ENCODE measurements around the gene C12orf76. TPM values are rescaled to one million over a fixed set of nuclear protein-coding genes. Genes with fewer than 3 reads are reported as not detected.
"Not testable (repeated sequence)": the region's sequence is repeated elsewhere in the genome, so short reads cannot be mapped to it uniquely, and the experiment has no call there.

C12orf76 gene
- total RNA-seq (10 to 100 TPM; 26.4 to 33.5 TPM), polyA plus RNA-seq (10 to 100 TPM; 16.4 to 17.5 TPM)

- POLR2A ChIA-PET (ENCODE audit: partially characterized antibody) = interaction anchor here (0.7 to 1.4 kb wide), 4 partner anchors 10 to 49 kb away, joined by 3 to 7 read pairs (median 4); partner anchors contain the start of gene ANKRD13A
- CTCF ChIA-PET (ENCODE audit: partially characterized antibody) = interaction anchor here (1.4 kb wide), 1 partner anchor 17 kb away, joined by 3 read pairs; no protein-coding TSS in a partner anchor
- Mint-ChIP-seq H3K9me3 (no peaks in the 10 kb centered on the region), H3K27me3 (no peaks in the 10 kb centered on the region), H3K4me1 (peaks cover 20 to 49% (median 26%) of the 10 kb centered on the region in 4 donors), H3K27ac (peak within 1 kb of the TSS; percentile 89 to 100 (median 98)), H3K36me3 (peaks cover 0 to 9% of the 10 kb centered on the region in 2 donors), H3K4me3 (peak within 1 kb of the TSS; percentile 89 to 98 (median 94))
- DNase-seq = peak; percentile 89 to 94 (median 91)
- peaks cover 25% of the 10 kb centered on the region for H3K4me1 ChIP-seq (ENCODE audit: insufficient read depth, low read length)
- peak within 1 kb of the TSS; percentile 40 to 74 for H3K4me3 ChIP-seq (ENCODE audit: low read length in 2 of 2)
- intact Hi-C loops (cut with micrococcal nuclease) = loop anchor here (1.0 to 10.0 kb wide), 6 partner anchors 9 to 474 kb away; partner anchors contain the start of genes ANKRD13A, IFT81, MMAB and MVK
- no peaks in the 10 kb centered on the region for H3K9me3 ChIP-seq (ENCODE audit: control insufficient read depth in 1 of 2, low read length in 2 of 2)
- H3K27me3 ChIP-seq (ENCODE audit: insufficient read depth, low read length) = no peaks in the 10 kb centered on the region
- H3K36me3 ChIP-seq (ENCODE audit: insufficient read depth, low read length) = no peaks in the 10 kb centered on the region
- H3K27ac ChIP-seq (ENCODE audit: low read depth, low read length) = peak within 1 kb of the TSS; percentile 61
These were observed at the start of gene C12orf76 for GRCh38 chr12:110048242-110049027. Gene C12orf76, minus strand, starts transcription at chr12:110048522. Its CDS starts 27 bp downstream, at chr12:110048495.

GRCh38 chr12:110093631-110094311 lies 45.4 kb upstream of the C12orf76 start:
- Histone ChIP-seq H3K27ac (ENCODE audit: low read depth, low read length) (no peak overlapping the region), H3K9me3 (ENCODE audit: control insufficient read depth in 1 of 2, low read length in 2 of 2) (no peaks in the 10 kb centered on the region), H3K27me3 (ENCODE audit: insufficient read depth, low read length) (no peaks in the 10 kb centered on the region), H3K36me3 (ENCODE audit: insufficient read depth, low read length) (no peaks in the 10 kb centered on the region), H3K4me1 (ENCODE audit: insufficient read depth, low read length) (no peaks in the 10 kb centered on the region), H3K4me3 (ENCODE audit: low read length in 2 of 2) (no peak overlapping the region)
- DNase-seq = no peak
- Mint-ChIP-seq H3K4me3 (no peak overlapping the region), H3K27me3 (peaks cover 3 to 16% of the 10 kb centered on the region in 2 donors), H3K36me3 (no peaks in the 10 kb centered on the region), H3K9me3 (no peaks in the 10 kb centered on the region), H3K4me1 (peaks cover 0 to 2% (median 0%) of the 10 kb centered on the region in 4 donors), H3K27ac (no peak overlapping the region)
- ChIA-PET CTCF (ENCODE audit: partially characterized antibody) (interaction anchor here (1.8 kb wide), 1 partner anchor 338 kb away, joined by 6 read pairs; no protein-coding TSS in a partner anchor), POLR2A (ENCODE audit: partially characterized antibody) (no interaction called here)
- intact Hi-C loops (cut with micrococcal nuclease) = no loop called here

GRCh38 chr12:110091136-110091711 lies 42.9 kb upstream of the C12orf76 start:
- CTCF ChIA-PET (ENCODE audit: partially characterized antibody) = interaction anchor here (0.6 to 1.5 kb wide), 4 partner anchors 12 to 797 kb away, joined by 3 to 5 read pairs (median 3); no protein-coding TSS in a partner anchor
- H3K4me3 ChIP-seq (ENCODE audit: low read length in 2 of 2) = no peak overlapping the region
- no peaks in the 10 kb centered on the region for H3K9me3 ChIP-seq (ENCODE audit: control insufficient read depth in 1 of 2, low read length in 2 of 2)
- H3K4me1 ChIP-seq (ENCODE audit: insufficient read depth, low read length) = no peaks in the 10 kb centered on the region
- no peak overlapping the region for H3K27ac Mint-ChIP-seq
- H3K36me3 Mint-ChIP-seq = no peaks in the 10 kb centered on the region
- intact Hi-C loops (cut with micrococcal nuclease) = no loop called here
- H3K27me3 Mint-ChIP-seq = peaks cover 3 to 16% of the 10 kb centered on the region in 2 donors
- DNase-seq = no peak
- POLR2A ChIA-PET (ENCODE audit: partially characterized antibody) = interaction anchor here (1.0 to 1.9 kb wide), 2 partner anchors 11 to 13 kb away, joined by 3 to 5 read pairs; no protein-coding TSS in a partner anchor
- H3K36me3 ChIP-seq (ENCODE audit: insufficient read depth, low read length) = no peaks in the 10 kb centered on the region
- H3K4me3 Mint-ChIP-seq = no peak overlapping the region
- no peaks in the 10 kb centered on the region for H3K27me3 ChIP-seq (ENCODE audit: insufficient read depth, low read length)
- H3K4me1 Mint-ChIP-seq = peaks cover 0 to 2% (median under 1%) of the 10 kb centered on the region in 4 donors
- no peaks in the 10 kb centered on the region for H3K9me3 Mint-ChIP-seq
- no peak overlapping the region for H3K27ac ChIP-seq (ENCODE audit: low read depth, low read length)

- intact Hi-C loops (cut with micrococcal nuclease) = no loop called here
- H3K9me3 ChIP-seq (ENCODE audit: control insufficient read depth in 1 of 2, low read length in 2 of 2) = no peaks in the 10 kb centered on the region
- no peaks in the 10 kb centered on the region for H3K36me3 ChIP-seq (ENCODE audit: insufficient read depth, low read length)
- ChIA-PET CTCF (ENCODE audit: partially characterized antibody) (interaction anchor here (0.6 to 1.5 kb wide), 8 partner anchors 9 to 798 kb away, joined by 3 to 7 read pairs (median 3); no protein-coding TSS in a partner anchor), POLR2A (ENCODE audit: partially characterized antibody) (interaction anchor here (1.2 to 1.9 kb wide), 2 partner anchors 11 kb away, joined by 4 to 5 read pairs; no protein-coding TSS in a partner anchor)
- H3K4me1 Mint-ChIP-seq = peaks cover 0 to 3% (median 1%) of the 10 kb centered on the region in 4 donors
- no peaks in the 10 kb centered on the region for H3K36me3 Mint-ChIP-seq
- no peak overlapping the region for H3K4me3 ChIP-seq (ENCODE audit: low read length in 2 of 2)
- no peak overlapping the region for H3K27ac Mint-ChIP-seq
- H3K27me3 ChIP-seq (ENCODE audit: insufficient read depth, low read length) = no peaks in the 10 kb centered on the region
- peaks cover 3 to 16% of the 10 kb centered on the region in 2 donors for H3K27me3 Mint-ChIP-seq
- H3K4me1 ChIP-seq (ENCODE audit: insufficient read depth, low read length) = no peaks in the 10 kb centered on the region
- H3K9me3 Mint-ChIP-seq = no peaks in the 10 kb centered on the region
- no peak for DNase-seq
- no peak overlapping the region for H3K4me3 Mint-ChIP-seq
- H3K27ac ChIP-seq (ENCODE audit: low read depth, low read length) = no peak overlapping the region
These were observed 42.2 kb upstream of the C12orf76 start for GRCh38 chr12:110090266-110091135.

GRCh38 chr12:110088936-110089335 lies 40.6 kb upstream of the C12orf76 start:
- no peaks in the 10 kb centered on the region for H3K9me3 ChIP-seq (ENCODE audit: control insufficient read depth in 1 of 2, low read length in 2 of 2)
- peak overlapping the region in 1 of 7 donors; percentile 68 for H3K27ac Mint-ChIP-seq
- ChIA-PET POLR2A (ENCODE audit: partially characterized antibody) (no interaction called here), CTCF (ENCODE audit: partially characterized antibody) (interaction anchor here (1.4 kb wide), 1 partner anchor 13 kb away, joined by 7 read pairs; no protein-coding TSS in a partner anchor)
- intact Hi-C loops (cut with micrococcal nuclease) = no loop called here
- no peaks in the 10 kb centered on the region for H3K36me3 Mint-ChIP-seq
- no peaks in the 10 kb centered on the region for H3K9me3 Mint-ChIP-seq
- H3K27ac ChIP-seq (ENCODE audit: low read depth, low read length) = no peak overlapping the region
- no peak overlapping the region for H3K4me3 ChIP-seq (ENCODE audit: low read length in 2 of 2)
- no peak overlapping the region for H3K4me3 Mint-ChIP-seq
- no peaks in the 10 kb centered on the region for H3K4me1 ChIP-seq (ENCODE audit: insufficient read depth, low read length)
- peaks cover 0 to 3% (median 1%) of the 10 kb centered on the region in 4 donors for H3K4me1 Mint-ChIP-seq
- no peaks in the 10 kb centered on the region for H3K36me3 ChIP-seq (ENCODE audit: insufficient read depth, low read length)
- H3K27me3 Mint-ChIP-seq = peaks cover 0 to 11% of the 10 kb centered on the region in 2 donors
- no peak for DNase-seq
- H3K27me3 ChIP-seq (ENCODE audit: insufficient read depth, low read length) = no peaks in the 10 kb centered on the region

GRCh38 chr12:110088216-110088615 lies 39.9 kb upstream of the C12orf76 start:
- H3K27me3 Mint-ChIP-seq; H3K9me3 ChIP-seq (ENCODE audit: control insufficient read depth in 1 of 2, low read length in 2 of 2); CTCF ChIA-PET (ENCODE audit: partially characterized antibody); H3K36me3 ChIP-seq (ENCODE audit: insufficient read depth, low read length); H3K4me3 ChIP-seq (ENCODE audit: low read length in 2 of 2); intact Hi-C loops (cut with micrococcal nuclease); H3K4me1 ChIP-seq (ENCODE audit: insufficient read depth, low read length); H3K27me3 ChIP-seq (ENCODE audit: insufficient read depth, low read length); H3K27ac ChIP-seq (ENCODE audit: low read depth, low read length); H3K36me3 Mint-ChIP-seq; H3K4me3 Mint-ChIP-seq; POLR2A ChIA-PET (ENCODE audit: partially characterized antibody); H3K27ac Mint-ChIP-seq; H3K4me1 Mint-ChIP-seq; H3K9me3 Mint-ChIP-seq; DNase-seq: not testable (repeated sequence)

Measured in CD4-positive, alpha-beta memory T cell (primary cell).